MV-4-11 (cell line): ENCODE measurements around the gene KRTAP5-5.
"Not testable (repeated sequence)": the region's sequence is repeated elsewhere in the genome, so short reads cannot be mapped to it uniquely, and the experiment has no call there.

Source experiments
- DNase-seq: peaks from one replicate; lab custom pipeline; 2025; lab: John Stamatoyannopoulos, UW

KRTAP5-5 gene

DNA sequence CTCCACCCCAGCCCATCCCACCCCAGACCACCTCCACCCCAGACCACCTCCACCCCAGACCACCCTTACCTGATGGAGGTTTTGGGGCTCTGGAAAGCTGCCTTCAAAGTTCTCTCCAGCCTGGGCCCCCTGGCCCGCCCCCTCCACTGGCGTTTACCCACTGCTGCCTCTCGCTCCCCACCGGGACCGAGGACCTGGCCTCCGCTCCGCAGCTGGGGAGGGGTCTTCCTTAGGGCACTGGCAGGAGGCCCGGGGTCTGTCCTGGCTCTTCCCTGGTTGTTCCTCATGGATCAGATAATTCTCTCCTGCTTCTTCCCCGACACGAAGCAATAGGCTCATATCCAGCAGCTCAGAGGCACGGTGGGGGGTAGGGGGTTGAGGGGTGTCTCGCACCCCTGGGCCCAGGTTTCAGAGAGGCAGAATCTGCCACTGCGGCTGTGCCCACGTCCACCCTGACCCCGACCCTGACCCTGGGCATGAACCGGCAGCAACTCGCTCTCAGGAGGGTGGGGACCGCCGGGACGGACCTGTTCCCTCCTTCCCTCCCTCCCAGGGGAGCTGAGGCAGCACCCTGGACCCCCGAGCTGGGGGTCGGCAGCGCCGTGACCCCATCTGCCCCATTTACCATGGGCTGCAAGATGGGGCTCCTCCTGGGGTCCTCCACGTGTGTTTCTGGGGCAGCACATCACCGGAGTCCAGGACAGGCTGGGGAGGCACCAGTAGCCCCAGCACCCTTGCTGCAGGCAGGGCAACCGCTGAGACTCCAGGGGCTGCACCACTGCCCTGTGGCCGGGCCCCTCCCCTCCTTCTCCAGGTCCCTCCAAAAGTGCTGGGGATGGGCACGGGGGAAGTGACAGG lies 12.9 kb downstream of the KRTAP5-5 start:
- DNase-seq = no peak

DNA sequence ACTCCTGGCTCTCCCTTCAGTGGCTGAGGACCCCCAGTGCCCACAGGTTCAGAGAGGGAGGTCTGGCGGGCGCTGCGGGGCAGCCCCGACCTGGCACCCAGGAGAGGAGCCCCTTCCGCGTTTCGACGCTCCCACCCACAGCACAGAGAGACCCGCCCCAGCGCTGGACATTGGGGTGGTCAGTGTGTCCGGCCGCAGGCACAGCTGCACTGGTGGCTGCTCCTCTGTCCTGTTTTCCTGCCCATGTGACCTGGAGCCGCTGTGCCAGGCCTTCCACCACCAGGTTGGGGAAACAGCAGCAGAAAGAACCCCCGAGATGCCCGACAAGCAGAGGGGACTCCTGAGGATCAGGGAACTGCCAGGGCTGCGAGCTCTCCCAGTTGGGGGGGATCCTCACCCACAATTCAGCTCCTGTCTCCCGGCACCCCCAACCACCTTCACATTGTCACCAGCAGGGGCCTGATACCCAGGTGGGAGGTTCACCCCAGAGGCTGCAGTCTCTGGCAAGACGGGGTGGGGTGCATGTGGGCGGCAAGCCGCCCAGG lies 13.6 kb downstream of the KRTAP5-5 start:
- no peak for DNase-seq

DNA sequence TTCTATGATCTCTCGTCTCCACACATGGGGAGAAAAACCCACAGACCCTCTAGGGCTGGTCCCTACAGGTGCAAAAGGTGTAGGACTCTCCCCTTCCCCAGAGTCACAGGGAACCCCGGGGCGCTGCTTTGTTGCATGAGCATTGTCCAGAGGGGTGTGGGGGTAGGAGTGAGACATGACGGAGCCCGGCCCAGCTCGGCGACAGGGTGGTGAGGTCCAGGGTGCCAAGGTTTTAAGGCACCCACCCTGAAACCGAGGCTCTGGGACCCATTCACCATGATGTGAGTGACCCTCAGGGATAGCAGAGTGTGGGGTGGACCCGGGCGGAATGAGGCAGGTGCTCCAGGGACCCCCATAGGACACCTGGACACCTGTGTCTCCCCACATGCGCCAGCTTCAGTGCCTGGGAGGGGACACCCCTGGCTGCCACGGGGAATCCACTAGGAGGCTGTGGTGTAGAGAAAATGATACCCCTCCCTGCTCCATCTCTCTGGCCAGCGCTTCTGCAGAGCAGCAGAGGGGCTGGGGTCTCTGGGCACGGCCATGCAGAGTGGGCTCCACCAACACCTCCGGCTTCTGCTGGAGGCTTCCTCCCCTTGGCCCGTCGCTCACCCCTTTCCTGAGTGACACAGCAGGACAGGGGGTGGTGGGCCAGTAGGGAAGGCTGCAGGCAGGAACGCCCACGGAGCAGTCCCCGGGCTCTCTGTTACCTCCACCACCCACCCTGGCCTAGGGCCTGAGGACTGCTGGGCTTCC lies 15.2 kb downstream of the KRTAP5-5 start:
- DNase-seq = no peak

DNA sequence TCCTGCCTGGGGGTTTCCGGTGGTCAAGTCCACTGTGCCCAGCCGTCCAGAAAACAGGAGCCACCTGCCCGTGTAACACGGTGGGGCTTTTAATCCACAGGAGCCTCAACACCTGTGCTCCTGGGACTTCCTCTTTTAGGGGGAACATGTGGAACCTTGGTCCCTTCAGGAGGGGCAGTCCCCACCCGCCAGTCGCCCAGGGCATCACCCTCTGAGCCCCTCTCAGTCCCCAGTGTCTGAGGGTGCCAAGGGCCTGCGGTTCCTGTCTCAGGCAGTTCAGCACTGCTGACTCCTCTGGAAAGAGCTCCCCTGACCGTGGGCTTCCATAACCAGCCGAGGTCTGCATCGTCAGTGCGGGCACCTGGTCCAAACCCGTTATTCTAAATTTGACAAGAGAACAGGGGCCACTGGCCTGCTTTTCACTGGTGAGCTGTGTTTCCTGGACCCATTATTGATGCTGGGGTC lies 15.8 kb downstream of the KRTAP5-5 start:
- DNase-seq = no peak

DNA sequence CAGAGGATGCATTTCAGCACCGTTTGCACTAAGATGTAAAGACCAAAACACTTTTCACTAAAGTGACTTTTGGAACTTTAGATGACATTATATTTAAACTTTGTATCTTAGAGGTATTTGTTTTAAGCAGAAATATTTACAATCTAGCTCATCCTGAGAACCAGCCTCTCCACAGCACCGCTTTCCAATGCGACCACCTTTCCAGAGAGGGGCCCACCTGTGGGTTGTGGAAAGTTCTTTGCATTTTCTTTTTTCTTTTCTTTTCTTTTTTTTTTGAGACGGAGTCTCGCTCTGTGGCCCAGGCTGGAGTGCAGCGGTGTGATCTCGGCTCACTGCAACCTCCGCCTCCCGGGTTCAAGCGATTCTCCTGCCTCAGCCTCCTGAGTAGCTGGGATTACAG lies 17.0 kb downstream of the KRTAP5-5 start:
- not testable (repeated sequence) for DNase-seq

DNA sequence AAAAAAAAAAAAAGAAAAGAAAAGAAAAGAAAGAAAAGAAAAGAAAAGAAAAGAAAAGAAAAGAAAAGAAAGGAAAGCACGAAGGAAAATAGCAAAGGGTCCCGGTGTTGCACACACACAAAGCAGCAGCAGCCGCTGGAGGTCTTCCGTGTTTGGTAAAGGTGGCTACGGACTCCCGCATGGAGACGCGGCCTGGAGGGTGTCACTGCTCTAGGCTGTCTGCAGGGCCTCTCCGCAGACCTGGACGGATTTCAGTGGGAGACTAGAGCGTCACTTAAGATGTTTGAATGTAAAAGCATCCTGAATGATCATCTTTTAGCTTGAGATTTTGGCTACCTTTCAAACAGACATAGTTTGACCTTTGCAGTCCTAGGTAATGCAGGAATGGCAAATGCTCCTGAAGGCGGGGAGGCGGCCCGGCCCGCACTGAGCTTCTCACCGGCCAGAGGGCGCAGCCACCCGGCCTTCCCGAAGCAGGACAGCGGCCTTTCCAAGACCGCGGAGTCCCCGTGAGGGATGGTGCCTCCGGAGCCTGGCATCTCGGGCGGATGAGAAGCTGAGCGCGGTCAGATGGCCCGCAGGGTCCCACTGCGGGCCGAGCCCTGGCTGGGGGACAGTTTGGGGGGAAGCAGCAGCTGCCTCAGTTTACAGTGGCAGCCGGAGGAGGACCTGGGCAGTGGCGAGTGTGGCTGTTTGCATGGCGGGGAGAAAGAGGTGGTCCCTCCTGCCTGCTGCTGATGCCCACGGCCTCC lies 18.5 kb downstream of the KRTAP5-5 start:
- no peak for DNase-seq

DNA sequence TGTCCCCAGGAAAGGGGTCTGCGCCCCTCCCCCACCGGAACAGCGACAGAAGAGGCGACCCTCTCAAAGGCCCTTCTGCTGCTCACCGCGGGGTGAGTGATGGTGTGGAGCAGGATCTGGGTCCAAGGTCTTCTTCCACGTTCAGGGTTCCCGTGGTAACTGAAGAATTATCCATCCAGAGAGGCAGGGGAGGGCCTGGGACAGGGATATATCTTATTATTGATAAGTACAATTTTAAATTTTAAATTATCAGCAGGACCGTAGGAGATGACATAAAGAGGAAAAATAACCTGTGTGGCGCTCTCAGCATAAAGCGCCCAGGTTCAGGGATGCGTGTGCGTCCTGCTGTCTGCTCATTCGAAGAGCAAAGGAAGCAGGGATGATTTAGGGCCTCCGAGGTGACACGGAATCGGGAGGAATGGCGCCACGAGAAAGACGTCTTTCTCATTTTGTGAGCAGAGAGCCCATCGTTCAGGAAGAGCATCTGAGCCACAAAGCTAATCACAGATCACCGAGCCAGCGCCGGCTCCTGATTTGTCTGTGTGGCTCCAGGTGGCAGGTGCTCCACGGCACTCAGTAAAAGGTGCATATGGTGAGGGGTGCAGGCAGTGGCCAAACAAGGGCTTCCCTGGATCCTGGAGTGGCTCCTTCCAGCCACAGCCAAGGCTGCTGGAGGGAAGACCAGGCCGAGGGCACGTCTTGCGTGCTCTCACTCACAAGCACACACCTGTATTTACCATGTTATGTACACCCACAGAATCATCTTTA lies 19.3 kb downstream of the KRTAP5-5 start:
- no peak for DNase-seq

DNA sequence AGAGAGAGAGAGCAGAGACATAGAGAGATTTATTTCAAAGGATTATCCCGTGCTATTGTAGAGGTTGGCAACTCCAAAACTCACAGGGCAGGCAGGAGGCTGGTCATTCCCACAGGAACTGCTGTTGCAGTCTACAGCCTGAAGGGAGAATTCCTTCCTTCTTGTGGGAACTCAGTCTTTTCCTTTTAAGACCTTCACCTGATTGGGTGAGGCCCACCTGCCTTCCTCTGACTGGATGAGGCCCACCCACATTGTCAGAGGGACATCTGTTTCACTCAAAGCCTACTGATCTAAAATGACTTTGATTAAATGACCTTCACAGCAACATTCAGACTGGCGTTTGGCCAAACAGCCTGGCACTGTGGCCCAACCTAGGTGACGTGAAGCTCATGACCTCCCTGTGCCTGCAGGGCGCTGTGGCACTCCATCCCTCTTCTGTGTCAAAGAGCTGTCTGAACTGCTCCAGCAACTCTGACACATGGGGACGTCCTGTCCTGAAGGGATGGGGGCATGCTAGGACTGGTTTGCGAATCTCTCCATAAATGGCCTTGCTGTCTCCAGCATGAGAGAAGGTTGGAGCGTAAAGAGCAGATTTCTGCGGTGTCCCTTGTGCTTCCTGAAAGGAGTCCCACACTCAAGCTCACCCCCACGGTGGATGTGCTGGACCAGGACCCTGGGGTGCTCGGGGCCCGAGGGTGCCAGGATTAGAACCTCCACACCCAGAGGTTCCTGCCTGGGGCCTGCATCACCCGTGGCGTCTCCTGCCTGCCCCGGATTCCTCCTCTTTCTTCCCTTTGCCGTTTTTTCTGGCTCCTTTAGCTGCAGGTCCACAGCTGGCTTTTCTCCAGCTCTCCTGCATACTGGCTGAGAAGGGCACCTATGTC lies 20.7 kb downstream of the KRTAP5-5 start:
- no peak for DNase-seq

DNA sequence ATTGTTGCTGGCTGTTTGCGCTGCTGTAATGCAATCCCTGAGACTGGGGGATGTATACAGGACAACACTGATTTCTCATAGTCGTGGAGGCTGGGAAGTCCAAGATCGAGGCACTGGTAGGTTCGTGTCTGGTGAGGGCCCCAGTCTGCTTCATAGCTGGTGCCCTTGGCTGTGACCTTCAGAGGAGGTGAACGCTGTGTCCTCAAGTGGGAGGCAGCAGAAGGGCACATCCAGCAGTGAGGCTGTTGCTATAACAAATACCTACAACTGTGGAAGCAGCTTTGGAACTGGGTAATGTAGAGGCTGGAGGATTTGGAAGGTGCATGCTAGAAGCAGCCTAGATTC lies 21.3 kb downstream of the KRTAP5-5 start:
- DNase-seq = no peak

DNA sequence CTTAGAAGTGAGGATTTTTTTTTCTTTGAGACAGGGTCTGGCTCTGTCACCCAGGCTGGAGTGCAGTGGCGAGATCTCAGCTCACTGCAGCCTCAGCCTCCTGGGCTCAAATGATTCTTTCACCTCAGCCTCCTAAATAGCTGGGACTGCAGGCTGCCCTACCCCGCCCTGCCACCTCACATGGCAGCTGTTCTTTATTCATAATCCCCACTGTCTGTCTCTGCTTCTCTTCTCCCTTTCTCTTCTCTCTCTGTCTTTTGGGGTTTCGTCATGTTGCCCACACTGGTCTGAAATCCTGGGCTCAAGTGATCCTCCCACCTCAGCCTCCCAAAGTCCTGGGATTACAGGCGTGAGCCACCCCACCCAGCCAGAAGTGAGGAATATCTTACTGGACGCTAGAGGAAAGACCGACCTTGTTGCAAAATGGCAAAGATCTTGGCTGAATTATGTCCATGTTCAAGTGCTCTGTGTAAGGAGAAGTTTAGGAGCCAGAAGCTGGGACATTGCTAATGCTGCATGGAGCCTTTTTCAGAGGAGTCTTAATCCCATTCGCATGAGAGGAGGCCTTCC lies 21.9 kb downstream of the KRTAP5-5 start:
- DNase-seq = no peak

DNA sequence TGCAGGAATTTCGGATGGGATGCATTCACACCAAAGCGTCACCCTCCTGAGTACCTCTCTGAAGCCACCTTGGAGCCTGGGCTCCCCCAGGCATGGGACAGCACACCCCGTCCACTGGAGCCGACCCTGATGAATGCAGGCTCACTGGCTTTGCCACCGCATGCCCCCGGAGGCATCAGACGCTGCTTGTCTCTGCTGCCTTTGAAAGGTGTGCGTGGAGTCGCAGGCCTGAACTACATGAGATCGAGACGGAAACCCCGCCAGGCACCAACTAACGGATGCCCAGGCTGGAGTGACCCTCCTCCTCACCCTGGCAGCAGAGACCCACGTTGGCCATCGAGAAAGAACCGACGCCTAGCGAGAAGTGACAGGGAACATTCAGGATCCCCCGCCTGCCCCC lies 22.5 kb downstream of the KRTAP5-5 start:
- DNase-seq = no peak

DNA sequence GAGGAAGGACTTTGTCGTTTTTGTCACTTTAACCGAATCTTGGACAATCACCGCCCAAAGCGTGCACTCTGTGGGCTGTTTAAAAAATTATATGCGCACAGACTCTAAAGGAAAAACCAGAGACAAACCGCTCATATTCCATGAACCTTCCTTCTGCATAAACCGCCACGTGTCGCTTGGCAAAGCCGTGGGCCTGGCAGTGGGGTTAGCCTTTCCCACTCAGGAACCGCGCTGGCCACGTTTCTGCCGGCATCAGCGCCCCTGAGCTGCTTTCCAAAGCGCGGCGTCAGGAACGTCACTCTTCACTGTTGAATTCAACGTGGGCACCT lies 22.8 kb downstream of the KRTAP5-5 start:
- no peak for DNase-seq

DNA sequence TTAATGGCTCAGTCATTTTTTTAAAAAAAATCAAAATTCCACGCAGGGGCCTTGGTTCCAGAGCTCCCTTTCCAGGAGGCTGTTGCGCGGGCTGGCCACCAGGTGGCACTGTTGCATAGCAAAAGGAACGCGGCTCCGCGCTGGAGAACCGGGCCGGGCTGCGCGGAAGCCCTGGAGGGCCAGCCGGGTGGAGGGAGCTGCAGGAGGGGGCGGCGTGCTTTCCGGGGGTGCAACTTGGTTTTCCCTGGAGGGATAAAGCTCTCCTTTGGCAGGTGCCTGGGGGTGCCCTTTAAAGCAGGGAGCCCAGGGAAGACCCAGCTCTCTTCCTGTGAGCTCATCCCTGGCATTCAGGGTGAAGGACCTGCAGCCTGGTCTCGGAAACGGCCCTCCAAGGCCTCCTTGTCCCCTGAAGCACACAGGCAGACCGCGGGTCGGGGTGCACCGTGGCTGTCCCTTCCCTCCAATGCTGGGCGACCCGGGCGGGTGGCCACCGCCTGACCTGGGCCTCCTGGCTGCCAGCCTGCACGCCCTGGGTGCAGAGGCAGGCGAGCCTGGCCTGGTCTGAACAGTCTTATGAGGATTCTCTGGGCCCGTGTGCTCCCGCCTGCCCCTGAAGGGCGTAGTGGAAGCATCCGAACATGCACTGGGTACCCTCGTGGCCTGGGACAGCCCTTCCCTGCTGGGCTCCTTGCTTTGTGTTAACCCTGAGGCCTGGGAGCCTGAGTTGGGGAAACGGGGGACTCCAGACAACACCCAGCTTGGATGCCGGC lies 23.4 kb downstream of the KRTAP5-5 start:
- no peak for DNase-seq

DNA sequence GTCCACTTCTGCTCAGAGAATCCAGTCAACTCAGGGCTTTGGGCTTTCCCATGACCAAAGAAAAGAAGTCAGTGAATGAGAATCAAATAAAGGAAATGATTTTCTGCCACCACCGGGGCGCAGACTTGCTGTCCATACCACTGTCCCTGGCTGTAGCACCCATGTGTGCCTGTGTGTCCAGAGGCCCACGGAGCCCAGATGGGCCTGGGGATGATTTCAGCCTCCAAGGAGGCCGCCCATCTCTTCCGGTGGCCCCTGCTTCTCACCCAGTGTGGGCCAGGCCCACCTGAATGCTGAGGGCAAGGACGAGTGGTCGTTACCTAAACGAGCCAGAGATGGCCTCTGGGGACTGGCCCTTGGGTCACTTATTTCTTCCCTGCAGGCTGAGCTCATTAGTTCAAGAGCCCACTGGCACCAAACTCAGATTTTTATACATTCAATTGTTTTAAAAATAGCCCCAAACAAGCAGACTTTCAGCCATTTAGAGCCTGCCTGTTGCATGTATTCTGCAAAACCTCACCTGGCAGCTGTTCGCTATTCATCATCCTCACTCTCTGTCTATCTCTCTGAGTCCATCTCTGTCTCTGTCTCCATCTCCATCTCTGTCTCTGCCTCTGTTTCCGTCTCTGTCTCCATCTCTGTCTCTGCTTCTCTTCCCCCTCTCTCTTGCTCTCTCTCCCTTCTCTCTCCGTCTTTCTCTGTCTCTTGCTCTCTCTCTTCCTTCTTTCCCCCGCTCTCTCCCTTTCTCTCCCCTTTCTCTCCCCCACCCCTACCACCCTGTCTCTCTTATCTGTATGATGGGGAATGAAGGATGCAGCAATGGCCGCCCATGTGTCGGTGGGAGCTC lies 24.2 kb downstream of the KRTAP5-5 start:
- no peak for DNase-seq

DNA sequence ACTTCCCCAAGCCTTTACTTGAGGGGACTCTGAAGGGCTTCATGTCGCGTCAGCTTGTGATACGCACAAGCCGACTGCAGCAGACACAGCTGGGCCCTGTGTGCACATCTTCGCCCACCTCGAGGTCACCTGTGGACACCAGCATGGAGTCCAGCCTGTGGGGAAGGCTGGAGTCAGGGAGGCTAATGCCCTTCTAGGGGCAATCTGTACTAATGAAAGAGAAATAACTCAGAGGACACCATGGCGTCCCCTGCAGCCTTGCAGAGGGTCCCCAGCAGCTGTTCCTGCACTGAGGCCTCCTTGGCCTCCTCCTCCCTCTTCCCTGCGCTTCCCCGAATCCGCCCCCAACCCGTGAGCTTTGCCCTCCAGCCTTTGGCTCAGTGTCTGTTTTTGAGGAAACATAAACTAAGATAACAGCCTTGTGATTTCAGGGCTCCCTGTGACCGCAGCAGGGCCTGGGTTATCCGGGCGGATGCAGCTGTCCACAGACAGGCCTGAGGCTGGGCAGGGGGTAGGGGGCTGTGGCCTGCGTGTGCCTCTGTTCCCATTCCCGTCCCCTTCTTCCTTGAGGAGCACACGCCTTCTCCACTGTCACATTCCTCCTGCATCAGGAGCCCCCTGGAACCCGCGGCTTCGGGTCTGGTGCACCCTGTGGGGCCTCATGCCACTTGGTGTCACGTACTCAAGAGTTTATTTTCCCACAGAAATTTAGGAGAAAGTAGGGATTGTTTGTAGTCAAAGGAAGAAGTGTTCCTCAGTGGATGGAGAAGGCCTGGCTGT lies 25.0 kb downstream of the KRTAP5-5 start:
- DNase-seq = no peak

DNA sequence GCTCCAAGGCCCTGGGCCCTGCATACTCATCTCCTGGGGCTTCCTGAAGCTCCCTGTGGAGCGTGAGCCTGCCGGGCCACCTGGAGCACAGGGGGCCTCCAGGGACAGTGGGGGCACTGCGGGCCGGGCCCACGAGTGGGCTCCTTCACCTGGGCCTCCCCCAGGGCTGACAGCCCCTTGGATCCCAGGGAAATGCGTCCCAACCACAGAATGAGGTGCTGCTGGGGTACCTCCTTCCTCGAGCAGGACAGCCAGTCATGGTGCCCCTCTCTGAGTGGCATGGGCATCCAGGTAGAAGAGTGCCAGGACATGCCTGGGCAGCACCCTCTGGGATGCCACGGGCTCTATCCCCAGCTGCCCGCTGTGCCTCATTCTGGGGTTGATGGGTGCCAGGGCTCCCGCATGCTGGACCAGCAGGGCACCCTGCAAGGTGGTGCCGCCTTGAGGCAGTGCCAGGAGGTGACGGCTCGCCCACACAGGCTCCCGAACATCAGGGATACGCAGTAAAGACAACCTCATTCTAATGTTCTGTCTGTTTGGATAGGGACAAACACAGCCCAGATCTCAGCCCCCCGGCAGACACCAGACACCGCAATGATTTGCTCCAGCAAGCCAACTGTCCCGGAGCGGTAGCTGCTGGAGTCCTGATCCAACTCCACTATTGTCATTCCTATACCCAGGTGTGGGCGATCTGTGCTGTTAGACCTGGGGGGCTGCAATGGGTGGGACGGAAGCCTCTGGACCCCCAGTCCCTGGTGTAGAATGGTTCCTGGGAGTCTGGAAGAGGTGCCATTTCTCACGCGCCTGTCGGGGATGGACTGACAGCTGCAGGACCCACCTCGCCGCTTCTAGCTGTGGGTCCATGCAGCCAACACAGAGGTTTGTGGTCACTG lies 25.8 kb downstream of the KRTAP5-5 start:
- no peak for DNase-seq

DNA sequence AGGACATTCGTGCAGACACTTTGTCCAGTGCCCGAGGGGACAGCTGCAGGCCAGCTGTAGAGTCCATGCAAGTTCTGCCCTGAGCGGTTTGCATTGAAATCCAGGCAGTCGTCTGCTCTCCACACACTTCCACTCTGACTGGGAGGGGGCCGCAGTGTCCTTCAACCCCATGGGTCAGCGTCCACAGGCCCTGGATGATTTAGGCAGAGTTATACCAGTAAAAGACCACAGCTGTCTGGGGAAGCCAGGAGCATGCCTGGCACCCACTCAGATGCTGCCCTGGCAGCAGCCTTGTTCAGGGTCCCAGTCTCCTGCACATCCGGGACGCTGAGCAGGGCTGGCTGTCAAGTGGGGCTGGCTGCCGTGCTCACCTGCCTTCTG lies 26.5 kb downstream of the KRTAP5-5 start:
- no peak for DNase-seq
